Measurements from ENCODE around the gene LRMDA. TPM values are rescaled to one million over a fixed set of nuclear protein-coding genes. Genes with fewer than 3 reads are reported as not detected.

Gene LRMDA
- total RNA-seq, 1 experiment from 2014 or later, result 8.0 TPM

Other genes starting within 250 kb of the LRMDA start
- gene VDAC2, start 220.8 kb upstream of the LRMDA start, total RNA-seq (2014; rRNA removed; shearing (Covaris generic)), result 185 and 226 TPM in 2 replicates
- gene COMTD1, start 195.7 kb upstream of the LRMDA start, total RNA-seq (2014; rRNA removed; shearing (Covaris generic)), result 5.6 and 16.4 TPM in 2 replicates
- gene ZNF503, start 29.9 kb upstream of the LRMDA start, total RNA-seq (2014; rRNA removed; shearing (Covaris generic)), result 9.1 and 13.8 TPM in 2 replicates

Measured in M059J (cell line).